ENCODE results near the gene LLCFC1.

LLCFC1 gene

DNA sequence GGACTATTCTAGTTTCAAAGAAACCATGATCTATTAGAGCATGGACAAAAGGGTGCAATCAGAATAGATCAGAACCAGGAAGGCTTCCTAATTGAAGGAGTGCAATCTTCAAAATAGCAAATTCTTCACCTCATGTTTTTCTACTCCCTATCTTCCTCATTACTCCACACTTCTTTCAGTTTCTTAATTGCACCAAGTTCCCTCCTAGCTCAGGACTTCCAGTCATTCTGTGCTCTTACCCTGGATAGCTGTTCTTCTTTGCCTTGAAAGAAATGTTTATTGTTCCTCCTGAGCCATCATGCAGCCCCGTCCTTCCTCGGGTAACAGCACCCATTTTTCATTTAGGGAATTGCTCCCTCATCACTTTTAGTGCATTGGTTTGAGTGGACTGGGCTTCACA lies 28.8 kb upstream of the LLCFC1 start:
- DNase-seq, result no peak

DNA sequence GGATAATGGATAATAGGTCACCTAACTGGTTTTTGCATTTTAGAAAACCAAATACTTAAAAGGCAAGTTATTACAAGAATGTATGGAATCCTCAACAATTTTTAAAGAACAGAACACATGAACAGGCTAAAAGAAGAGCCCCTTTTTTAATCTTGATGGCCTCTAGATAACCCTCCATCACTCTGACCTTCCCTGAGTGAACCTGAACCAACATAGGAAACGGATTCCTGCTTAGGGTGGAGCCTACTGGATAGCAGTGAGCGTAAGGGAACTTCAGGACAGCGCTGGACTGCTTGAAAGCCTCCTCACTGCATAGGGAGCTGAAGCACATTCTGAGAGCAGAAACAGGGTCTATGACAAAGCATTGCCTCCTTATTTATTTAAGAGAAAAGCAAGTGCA lies 26.2 kb upstream of the LLCFC1 start:
- no peak for DNase-seq

- DNase-seq, result no peak
Measured at GRCh38 chr7:142913566-142913965, 25.7 kb upstream of the LLCFC1 start.

- DNase-seq, result no peak
Measured at GRCh38 chr7:142914121-142914520, 25.2 kb upstream of the LLCFC1 start.

DNA sequence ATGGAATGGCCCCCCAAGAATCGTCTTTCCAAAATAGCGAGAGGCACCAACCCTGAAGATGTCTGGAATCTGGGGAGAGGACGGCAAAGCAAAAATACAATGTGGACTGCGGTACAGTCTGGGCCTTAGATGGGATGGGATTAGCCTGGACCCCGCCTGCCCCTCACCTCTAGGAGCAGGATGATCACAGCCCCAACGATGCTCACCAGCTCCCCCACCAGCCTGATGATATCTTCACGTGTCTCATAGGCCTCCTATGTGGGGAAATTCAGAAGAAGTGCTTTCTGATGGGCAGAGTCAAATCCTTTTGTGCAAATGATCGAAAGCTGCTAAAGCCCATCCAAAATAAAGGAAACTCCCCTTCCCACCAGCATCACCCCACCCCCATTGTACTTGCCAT lies 24.0 kb upstream of the LLCFC1 start:
- no peak for DNase-seq

DNA sequence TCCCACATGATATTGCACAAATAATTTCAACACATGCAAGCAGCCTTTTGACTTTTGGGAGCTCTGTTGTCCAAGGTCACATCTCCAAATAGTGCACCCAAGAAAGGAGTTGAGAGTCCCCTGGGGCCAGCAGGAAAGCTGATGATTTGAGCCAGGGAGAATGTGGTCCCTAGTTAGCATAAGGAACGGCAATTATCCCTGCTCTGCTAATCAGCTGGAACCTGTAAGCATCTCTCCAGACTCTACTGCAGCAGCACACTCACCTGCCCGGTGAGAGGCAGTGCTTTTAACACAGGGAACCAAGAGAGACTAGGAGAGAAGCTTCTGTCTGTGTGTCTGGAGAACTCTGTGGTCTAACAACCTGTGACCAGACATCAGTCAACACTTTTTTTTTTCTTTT lies 22.8 kb upstream of the LLCFC1 start:
- no peak for DNase-seq

GRCh38 chr7:142917447-142917846 lies 21.8 kb upstream of the LLCFC1 start:
- DNase-seq, result no peak

GRCh38 chr7:142918901-142919300 lies 20.4 kb upstream of the LLCFC1 start:
- no peak for DNase-seq

- DNase-seq, result no peak
Measured at GRCh38 chr7:142919656-142920055, 19.6 kb upstream of the LLCFC1 start.

GRCh38 chr7:142923391-142923790 lies 15.9 kb upstream of the LLCFC1 start:
- DNase-seq, result no peak

DNA sequence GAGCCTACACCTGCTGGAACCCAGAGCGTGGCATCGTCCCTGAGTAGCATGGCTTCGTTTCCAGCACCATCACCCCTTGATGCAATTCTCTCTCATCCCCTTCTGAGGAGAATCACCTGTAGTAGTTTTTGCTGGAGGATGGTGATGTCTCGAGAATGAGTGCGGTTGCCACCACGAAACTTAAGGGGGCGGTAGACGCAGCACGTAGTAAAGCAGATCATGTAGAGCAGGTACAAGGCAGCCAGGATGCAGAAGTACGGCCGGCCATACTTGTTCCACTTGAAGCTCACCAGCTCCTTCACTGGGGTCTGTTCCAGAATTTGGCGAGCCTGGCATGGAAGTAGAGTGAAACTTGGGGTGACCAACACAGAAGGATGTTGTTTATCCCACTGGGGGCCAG lies 13.9 kb upstream of the LLCFC1 start:
- no peak for DNase-seq

- DNase-seq, result no peak
Measured at GRCh38 chr7:142927085-142927745, 12.1 kb upstream of the LLCFC1 start.

DNA sequence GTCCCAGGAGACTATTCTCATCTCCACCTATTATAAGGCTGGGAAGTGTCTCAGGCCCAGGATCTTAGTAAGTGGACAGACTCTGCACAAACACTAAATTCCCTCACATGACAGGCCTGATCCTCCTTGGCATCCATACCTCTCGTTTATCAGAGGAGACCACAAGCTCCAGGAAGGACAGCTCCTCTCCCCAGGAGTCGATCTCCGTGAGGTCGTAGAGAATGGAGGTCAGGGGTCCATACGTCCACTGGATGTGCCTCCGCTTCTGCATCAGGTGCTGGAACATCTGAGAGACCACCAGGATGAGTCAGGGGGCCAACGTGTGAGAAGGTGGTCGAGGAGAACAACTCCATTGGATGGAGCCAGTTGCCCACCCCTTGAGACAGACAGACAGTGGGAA lies 11.3 kb upstream of the LLCFC1 start:
- DNase-seq, result no peak

DNA sequence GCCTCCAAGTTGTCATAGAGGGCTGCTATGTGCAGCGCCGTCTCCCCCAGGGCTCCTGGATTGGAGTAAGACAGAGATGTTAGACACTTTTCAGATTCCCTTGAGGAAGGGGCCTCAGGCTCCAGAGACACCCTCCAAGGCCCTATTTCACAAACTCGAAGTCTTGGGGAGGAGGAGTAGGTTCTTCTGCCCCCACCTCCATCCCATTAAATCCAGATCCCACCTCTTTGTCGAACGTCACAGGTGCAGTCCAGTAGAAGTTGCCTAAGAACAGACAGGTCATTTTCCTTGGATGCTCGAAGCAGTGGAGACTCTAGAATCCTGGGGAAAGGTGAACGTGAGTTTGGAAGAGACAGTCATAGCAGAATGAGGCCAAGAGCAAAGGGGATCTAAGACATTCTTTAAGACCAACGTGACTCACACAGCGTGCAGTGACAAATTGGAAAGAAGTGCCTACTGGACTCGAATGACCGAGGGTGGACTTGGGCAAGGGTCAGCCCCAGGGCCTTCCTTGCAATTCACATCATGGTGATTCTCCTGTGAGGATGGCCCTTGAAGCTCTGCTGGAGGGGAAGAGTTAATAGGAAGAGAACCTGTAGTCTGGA lies 9.1 kb upstream of the LLCFC1 start:
- DNase-seq, result no peak

DNA sequence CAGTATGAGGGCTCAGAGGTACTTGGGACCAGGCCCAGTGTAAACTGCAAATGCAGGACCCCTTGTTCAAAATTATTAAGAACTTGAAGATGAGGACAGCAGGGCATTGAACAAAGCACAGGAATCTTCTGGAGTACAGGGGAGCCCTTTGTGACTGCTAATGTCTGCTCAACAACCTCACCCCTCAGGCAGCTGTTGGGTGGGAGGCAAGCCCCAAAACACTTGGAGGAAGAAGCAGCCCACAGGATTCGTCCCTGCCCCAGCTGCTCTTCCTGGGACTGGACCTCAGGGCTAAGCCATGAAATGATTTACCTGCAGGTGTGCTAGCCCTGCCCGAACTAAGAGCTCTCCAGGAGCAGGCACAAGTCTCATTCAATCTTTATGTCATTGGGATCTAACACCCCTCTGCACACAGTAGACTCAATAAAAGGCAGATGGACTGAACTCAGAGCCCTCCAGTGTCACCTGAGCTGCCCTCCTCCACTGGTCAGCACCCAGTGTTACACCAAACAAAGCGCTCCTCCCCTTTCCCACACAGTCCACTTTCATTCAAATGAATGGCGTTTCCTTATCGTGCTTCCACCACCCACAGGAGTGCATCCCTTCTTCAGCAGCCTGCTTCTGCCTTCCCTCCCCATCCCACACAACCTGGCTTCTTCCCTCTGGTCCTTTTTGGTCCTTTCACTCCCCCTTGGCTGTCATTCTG lies 6.7 kb upstream of the LLCFC1 start:
- no peak for DNase-seq

GRCh38 chr7:142933092-142933475 lies 6.2 kb upstream of the LLCFC1 start:
- DNase-seq, result no peak

GRCh38 chr7:142933624-142934023 lies 5.7 kb upstream of the LLCFC1 start, which contains the start of gene TRPV5:
TSS of gene TRPV5 (minus strand) at chr7:142933746. CDS start at chr7:142933459, 287 bp downstream.
- no peak for DNase-seq

GRCh38 chr7:142934056-142934455 lies 5.2 kb upstream of the LLCFC1 start:
- DNase-seq, result no peak

- DNase-seq, result no peak
Measured at GRCh38 chr7:142935941-142936565, 3.2 kb upstream of the LLCFC1 start.

- no peak for DNase-seq
Measured at GRCh38 chr7:142938611-142939010, 673 bp upstream of the LLCFC1 start.

DNA sequence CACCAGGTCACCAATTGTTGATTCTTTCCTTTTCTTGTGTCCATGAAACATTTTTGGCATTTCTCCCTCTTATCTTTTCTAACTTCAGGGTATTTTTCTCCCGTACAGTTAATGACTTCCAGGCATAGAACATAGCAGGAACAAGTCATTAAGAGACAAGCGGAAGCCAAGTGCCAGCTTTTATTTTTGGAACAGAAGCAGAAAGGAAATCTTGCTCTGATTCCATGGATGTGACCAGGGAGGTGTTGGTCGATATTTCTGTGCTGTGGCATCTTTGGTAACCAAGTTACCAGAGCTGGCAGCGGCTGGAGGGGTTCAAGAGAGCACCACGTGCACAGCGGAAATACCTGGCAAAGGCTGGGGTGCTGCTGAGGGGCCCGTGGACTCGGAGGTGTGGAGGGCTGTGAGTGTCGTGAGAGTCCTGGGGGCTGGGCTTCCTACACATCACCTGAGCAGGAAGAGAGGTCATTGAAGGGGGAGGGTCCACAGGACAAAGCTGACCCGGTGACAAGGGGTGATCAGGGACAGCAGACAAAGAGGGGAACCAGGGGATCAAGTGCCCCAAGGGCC lies 1.8 kb downstream of the LLCFC1 start:
- DNase-seq, result no peak

DNA sequence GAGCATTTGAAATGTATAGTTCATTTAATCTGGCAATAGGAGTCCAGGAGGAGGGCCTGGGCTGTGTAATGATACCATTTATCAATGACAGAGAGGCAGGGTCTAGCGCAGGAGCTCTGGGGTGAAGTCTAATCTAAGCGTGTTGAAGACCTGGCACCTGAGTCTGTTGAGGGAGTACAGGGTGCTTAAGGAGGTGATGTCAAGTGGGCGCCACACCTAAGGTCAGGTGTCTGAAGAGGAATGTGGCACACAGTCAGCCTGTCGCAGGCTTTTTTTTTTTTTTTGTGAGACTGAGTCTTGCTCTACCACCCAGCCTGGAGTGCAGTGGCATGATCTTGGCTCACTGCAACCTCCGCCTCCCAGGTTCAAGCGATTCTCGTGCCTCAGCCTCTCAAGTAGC lies 2.3 kb downstream of the LLCFC1 start:
- DNase-seq, result no peak

DNA sequence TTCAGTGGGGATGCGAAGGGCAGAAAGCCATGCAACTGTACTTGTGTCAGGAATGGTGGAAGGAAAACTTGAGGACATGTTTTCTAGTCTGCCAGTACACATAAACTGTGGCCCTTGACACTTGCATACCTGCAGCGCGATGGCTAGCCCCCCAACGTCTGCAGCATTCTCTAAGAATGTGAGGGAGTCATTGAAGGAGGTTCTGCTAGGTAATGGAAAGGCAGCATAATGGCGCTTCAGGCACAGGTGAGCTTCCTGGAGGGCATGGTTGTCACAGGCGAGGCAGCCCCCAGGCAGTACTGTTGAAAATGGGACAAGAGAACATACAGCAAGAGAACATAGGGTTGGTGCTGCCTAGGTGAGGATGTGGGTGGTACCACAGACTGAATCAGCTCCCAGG lies 3.5 kb downstream of the LLCFC1 start:
- DNase-seq, result no peak

Measured in effector CD8-positive, alpha-beta T cell (primary cell).